SU-DHL-6 (cell line): Measurements from ENCODE around the gene GARIN5B.

Experiments used
- CTCF ChIP-seq: fragments of 200-600 bp; sonication (generic); IDR thresholded peaks from one replicate; pipeline ENCODE4 v1.5.1; 2017; ENCODE audit warnings: antibody characterized with exemption, mild to moderate bottlenecking, low read length, moderate library complexity; ENCODE audit not compliant: insufficient read depth, poor library complexity, severe bottlenecking
- EZH2phosphoT487 ChIP-seq: fragments of 200-600 bp; sonication (generic), shearing (Covaris generic); conservative IDR thresholded peaks from 2 replicates; pipeline ENCODE4 v1.6.1; 2018; ENCODE audit warnings: mild to moderate bottlenecking, antibody characterized with exemption, low read length, moderate library complexity, mixed read lengths

- TF ChIP-seq CTCF = no peak
- no peak for TF ChIP-seq EZH2phosphoT487
Observed at GRCh38 chr19:55336101-55336500, 27.0 kb downstream of the GARIN5B start.
